Measurements from ENCODE around the gene GPR50. TPM values are rescaled to one million over a fixed set of nuclear protein-coding genes. Genes with fewer than 3 reads are reported as not detected.

Gene GPR50
- total RNA-seq: under 1 TPM in 2 of 4 donors, not detected in 2; 0.18 to 0.19 TPM

DNA sequence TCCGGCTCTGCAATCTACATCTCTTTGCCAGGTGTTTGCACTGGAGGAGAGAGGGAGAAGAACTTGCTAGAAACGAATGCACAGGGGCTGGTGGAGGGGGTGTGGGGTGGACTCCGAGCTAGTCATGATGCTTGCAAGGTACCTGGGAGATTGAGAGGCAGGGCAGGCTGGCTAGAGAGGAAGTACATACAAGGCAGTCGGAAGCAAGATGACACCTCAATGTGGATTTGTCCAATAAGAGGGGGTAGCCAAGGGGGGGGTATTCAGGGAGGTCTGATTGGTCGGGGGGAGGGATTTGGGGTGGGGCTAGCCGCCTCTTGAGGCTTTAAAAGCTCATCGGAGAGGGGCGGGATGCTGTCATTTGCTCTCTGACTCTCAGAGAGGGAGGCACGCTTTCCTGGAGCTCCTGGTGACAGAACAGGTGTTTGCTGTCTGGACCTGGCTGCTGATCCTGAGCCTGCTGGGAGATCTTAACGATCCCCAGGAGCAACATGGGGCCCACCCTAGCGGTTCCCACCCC is at the start of gene GPR50:
TSS of gene GPR50 (plus strand) at position 354 of the 520 bp plus-strand sequence. CDS start at position 492, 138 bp downstream.
- WGBS, 2 donors: 20 to 50% methylated on average over 1 to 11 of the region's 11 CpGs
- no peak for DNase-seq
- H3K4me3 ChIP-seq: peak within 1 kb of the TSS; percentile 9 to 48 (median 28)
- H3K4me1 ChIP-seq: peaks cover 0 to 23% (median 0%) of the 10 kb centered on the region in 3 donors
- no peaks in the 10 kb centered on the region for H3K36me3 ChIP-seq
- peaks cover 0 to 92% (median 3%) of the 10 kb centered on the region in 4 donors for H3K27me3 ChIP-seq
- intact Hi-C loops (cut with DNase I): no loop called here
- peaks cover 0 to 12% (median 0%) of the 10 kb centered on the region in 3 donors for H3K9me3 ChIP-seq
- H3K27ac ChIP-seq: no peak within 1 kb of the TSS
- no peak for TF ChIP-seq POLR2A (IDR thresholded peaks at IDR 0.05)
- TF ChIP-seq, protein P1, sequence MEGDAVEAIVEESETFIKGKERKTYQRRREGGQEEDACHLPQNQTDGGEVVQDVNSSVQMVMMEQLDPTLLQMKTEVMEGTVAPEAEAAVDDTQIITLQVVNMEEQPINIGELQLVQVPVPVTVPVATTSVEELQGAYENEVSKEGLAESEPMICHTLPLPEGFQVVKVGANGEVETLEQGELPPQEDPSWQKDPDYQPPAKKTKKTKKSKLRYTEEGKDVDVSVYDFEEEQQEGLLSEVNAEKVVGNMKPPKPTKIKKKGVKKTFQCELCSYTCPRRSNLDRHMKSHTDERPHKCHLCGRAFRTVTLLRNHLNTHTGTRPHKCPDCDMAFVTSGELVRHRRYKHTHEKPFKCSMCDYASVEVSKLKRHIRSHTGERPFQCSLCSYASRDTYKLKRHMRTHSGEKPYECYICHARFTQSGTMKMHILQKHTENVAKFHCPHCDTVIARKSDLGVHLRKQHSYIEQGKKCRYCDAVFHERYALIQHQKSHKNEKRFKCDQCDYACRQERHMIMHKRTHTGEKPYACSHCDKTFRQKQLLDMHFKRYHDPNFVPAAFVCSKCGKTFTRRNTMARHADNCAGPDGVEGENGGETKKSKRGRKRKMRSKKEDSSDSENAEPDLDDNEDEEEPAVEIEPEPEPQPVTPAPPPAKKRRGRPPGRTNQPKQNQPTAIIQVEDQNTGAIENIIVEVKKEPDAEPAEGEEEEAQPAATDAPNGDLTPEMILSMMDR (IDR thresholded peaks at IDR 0.05): no peak

DNA sequence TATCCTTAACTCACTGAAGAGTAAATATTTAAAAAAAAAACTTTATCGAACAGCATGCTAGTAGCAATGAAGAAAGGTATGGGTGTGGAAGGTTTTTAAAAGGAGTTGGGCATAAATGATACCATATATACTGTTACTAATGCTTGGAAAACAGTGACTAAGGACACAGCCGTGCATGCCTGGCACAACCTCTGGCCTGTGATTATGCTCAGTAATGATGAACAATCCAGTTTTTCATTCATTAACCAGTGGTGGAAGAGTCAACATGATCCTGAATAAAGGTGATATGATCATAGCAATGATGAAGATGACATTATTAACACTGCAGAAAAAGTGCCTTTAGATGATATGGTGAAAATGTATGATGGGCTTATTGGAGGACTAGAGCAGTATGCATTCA is 43.9 kb upstream of the GPR50 start:
- intact Hi-C loops (cut with DNase I): no loop called here
- Histone ChIP-seq H3K27ac (no peak overlapping the region), H3K4me3 (no peak overlapping the region), H3K4me1 (no peaks in the 10 kb centered on the region), H3K27me3 (no peaks in the 10 kb centered on the region), H3K36me3 (no peaks in the 10 kb centered on the region), H3K9me3 (no peaks in the 10 kb centered on the region)
- DNase-seq: no peak
- WGBS, 2 donors: 49 to 75% methylated on average over 2 of the region's 2 CpGs
- no peak for TF ChIP-seq POLR2A (IDR thresholded peaks at IDR 0.05)
- TF ChIP-seq, protein P1 (IDR thresholded peaks at IDR 0.05): no peak

DNA sequence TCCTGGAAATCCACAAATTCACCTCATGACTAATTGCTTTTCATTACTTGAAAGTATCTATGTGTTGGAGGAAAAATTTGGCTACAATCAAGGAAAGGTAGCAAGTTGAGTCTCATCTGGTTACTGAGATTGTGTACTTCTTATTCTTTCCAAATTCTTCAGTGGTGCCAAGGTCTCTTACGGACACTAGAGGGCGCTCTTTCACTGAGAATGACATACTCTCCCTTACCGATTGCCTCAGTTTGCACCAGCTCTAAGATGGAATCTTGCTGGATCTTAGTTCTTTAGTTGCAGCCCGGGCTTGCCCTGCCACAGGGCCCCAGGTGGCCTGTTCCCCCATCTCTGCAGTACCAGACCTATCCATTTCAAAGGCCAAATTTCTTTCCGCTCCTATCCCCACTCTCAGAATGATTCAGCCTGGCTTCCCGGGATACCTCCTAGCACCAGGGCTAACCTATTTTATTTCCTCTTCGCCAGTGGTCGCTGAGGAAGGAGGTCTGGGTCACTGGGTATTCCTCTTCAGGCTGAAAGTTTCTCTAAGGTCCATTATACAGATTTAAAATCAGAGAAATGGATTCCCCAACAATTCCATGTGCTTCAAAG is 24.6 kb upstream of the GPR50 start:
- 15 to 26% methylated on average over 6 to 8 of the region's 8 CpGs for WGBS, 2 donors
- intact Hi-C loops (cut with DNase I): loop anchor here (5.0 to 10.0 kb wide), 3 partner anchors 213 to 531 kb away; no protein-coding TSS in a partner anchor
- H3K4me1 ChIP-seq: no peaks in the 10 kb centered on the region

DNA sequence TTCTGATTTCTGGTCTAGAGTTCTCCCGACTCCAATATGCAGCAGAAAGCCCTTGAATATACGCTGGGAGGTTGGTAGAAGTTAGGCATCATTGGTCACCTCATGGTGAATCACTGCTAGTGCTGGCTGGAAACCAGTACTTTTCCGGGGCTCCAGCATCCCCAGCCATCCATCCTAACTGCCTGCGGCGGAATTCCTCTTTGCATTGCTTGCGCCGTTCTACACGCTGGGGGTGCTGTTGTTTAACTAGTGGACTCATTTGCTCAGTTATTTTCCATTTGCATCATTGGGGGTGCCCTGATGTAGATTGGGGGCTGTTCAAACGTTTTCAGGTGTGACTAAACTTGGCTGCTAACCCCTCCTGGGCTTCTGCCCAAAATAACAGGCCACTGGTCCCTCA is 23.3 kb upstream of the GPR50 start:
- 0 to 30% methylated on average over 3 to 9 of the region's 9 CpGs for WGBS, 2 donors
- no peak for DNase-seq
- intact Hi-C loops (cut with DNase I): loop anchor here (5.0 to 10.0 kb wide), 3 partner anchors 212 to 529 kb away; no protein-coding TSS in a partner anchor
- Histone ChIP-seq H3K4me3 (no peak overlapping the region), H3K27ac (no peak overlapping the region), H3K4me1 (no peaks in the 10 kb centered on the region), H3K9me3 (no peaks in the 10 kb centered on the region), H3K36me3 (no peaks in the 10 kb centered on the region), H3K27me3 (peaks cover 0 to 3% (median 0%) of the 10 kb centered on the region in 4 donors)
- TF ChIP-seq, protein P1 (IDR thresholded peaks at IDR 0.05): no peak
- no peak for TF ChIP-seq POLR2A (IDR thresholded peaks at IDR 0.05)

More for the DNA sequence above, 24.6 kb upstream of the GPR50 start:
- TF ChIP-seq, protein P1 (IDR thresholded peaks at IDR 0.05): peak; percentile 43 to 83 (median 61)
- TF ChIP-seq POLR2A (IDR thresholded peaks at IDR 0.05): no peak
- Histone ChIP-seq H3K36me3 (no peaks in the 10 kb centered on the region), H3K27me3 (peaks cover 0 to 3% (median 0%) of the 10 kb centered on the region in 4 donors), H3K27ac (no peak overlapping the region), H3K9me3 (no peaks in the 10 kb centered on the region), H3K4me3 (no peak overlapping the region)
- no peak for DNase-seq

DNA sequence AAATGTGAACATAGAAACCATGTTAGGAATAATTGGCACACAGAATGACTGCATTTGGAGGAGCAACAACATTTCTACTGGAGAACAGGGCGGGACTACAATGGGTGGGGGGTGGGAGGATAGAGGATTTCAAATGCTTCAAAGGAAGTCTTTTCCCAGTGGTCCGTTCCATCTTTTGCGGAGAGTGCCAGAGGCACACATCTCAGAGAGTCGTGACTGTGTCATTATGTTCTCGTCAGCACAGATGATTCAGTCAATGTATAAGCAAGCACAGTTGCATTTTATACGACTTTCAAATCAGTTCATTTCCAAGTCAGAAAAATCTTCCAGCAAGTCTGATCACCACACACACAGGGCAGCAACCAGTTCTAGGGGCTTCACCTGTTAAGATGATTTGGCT is 22.7 kb upstream of the GPR50 start:
- Histone ChIP-seq H3K9me3 (no peaks in the 10 kb centered on the region), H3K27me3 (peaks cover 0 to 3% (median 0%) of the 10 kb centered on the region in 4 donors), H3K4me1 (no peaks in the 10 kb centered on the region), H3K27ac (no peak overlapping the region), H3K36me3 (no peaks in the 10 kb centered on the region), H3K4me3 (no peak overlapping the region)
- intact Hi-C loops (cut with DNase I): loop anchor here (5.0 to 10.0 kb wide), 3 partner anchors 211 to 529 kb away; no protein-coding TSS in a partner anchor
- 20 to 21% methylated on average over 5 to 6 of the region's 6 CpGs for WGBS, 2 donors
- no peak for TF ChIP-seq POLR2A (IDR thresholded peaks at IDR 0.05)
- TF ChIP-seq, protein P1 (IDR thresholded peaks at IDR 0.05): no peak
- DNase-seq: no peak

Data from esophagus squamous epithelium (tissue), 5 donors.